NCI-H2081 treated with DMSO at 0.1 percent for 48 hours (cell line): ENCODE data around the gene CRLF2.
"Not testable (repeated sequence)": the region's sequence is repeated elsewhere in the genome, so short reads cannot be mapped to it uniquely, and the experiment has no call there.

ENCODE experiments used
- DNase-seq: peaks from one replicate; lab custom pipeline; 2025; lab: John Stamatoyannopoulos, UW

Gene CRLF2

DNA sequence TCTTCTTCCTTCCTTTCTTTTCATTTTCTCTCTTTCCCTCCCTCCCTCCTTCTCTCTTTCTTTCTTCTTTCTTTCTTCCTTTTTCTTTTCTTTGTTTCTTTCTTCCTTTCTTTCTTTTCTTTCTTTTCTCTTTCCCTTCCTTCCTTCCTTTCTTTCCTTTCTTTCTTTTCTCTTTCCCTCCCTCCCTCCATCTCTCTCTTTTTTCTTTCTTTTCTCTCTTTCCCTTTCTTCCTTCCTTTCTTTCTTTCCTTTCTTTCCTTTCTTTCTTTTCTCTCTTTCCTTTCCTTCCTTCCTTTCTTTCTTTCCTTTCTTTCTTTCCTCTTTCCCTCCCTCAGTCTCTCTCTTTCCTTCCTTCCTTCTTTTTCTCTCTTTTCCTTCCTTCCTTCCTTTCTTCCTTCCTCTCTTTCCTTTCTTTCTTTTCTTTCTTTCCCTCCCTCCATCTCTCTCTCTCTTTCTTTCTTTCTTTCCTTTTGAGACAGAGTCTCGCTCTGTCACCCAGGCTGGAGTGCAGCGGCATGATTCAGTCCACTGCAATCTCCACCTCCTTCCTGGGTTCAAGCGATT, 44.4 kb downstream of the CRLF2 start:
- no peak for DNase-seq

DNA sequence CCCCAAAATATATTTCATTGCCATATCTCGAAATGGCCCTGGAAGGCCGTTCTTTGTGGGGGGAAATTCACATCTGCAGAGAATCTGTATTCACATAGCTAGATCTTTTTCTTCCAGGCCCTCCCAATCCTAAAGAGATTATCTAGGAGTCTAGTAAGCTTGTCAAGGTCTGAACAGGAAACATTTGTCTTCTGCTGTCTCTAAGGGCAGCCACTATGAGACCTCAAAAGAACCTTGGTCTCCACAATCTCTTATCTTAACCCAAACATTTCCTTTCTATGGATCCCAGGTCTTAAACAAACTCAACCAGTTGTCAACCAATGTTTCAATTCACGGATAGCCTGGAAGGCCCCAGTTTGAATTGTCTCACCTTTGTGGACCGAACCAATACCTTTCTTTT, 45.0 kb downstream of the CRLF2 start:
- DNase-seq, result no peak

DNA sequence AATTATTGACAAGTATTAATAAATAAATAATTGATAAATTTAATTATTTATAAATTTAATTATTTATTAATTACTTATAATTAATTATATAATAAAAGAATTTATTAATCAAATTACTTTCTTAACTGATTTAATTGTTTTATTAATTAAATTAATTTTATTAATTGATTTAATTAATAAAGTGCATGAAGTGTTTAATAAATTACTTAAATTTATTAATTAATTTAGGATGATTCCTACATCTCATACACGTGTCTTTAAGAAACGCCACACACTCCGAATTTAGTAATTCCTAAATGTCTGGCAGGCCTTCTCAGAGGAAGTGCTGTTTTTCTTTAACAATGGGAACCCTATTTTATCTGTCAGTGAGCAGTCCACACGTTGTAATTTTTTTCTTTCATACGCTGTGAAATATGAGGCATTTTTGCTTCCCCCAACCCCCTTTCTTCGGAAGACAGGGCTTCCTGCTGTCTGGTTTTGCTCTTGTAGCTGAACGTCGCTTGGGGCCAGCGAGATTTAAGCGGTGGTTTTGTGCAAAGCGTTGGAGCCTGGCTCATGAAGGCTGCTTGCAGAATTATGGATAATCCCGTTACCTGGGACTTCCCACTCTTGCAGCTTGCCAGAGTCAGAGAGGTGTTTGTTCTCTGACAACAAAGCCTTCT, 46.8 kb downstream of the CRLF2 start:
- DNase-seq, result no peak

DNA sequence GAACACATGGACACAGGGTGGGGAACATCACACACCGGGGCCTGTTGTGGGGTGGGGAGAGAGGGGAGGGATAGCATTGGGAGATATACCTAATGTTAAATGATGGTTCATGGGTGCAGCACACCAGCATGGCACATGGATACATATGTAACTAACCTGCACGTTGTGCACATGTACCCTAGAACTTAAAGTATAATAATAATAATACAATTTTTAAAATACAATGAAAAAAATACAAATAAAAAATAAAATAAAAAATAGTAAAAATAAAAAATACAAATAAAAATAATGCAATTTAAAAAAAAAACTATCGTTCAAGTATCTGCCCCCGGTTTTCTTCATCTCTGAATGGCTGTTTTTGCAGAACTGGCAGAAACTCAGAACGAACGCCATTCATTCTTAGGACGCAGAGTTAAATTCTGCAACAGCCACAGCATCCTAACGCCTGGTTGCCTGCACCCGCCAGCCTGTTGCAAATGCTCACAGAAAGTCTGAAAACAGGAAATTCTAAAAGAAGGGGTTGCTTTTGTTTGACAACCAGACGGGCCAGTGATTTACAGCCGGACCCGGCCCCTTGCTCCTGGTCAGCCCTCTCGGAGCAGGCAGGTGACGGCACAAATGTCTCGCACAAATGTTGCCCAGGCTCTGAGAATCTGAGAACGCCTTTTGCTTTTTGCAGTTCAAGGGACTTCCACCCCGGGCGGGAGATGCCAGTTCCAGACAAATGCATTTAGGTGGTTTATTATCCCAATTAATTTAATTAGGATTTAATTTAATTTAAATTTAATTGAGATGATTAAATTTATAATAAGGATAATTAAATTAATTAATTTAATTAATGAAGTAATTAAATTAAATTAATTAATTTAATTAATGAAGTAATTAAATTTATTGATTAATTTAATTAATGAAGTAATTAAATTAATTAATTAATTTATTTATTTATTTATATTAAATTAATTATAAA, 47.8 kb downstream of the CRLF2 start:
- no peak for DNase-seq

DNA sequence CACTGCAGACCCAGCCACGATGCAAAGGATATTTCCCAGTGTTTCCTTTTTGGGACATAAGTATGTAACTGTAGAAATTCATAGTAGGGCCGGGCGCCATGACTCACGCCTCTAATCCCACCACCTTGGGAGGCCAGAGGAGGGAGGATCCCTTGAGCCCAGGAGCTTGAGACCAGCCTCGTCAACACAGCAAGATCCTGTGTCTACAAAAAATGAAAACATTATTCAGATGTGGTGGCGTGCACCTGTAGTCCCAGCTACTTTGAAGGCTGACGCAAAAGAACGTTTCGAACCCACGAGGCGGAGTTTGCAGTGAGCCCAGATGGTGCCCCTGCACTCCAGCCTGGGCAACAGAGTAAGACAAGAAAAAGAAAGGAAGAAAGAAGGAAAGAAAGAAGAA, 49.2 kb downstream of the CRLF2 start:
- DNase-seq, result no peak

DNA sequence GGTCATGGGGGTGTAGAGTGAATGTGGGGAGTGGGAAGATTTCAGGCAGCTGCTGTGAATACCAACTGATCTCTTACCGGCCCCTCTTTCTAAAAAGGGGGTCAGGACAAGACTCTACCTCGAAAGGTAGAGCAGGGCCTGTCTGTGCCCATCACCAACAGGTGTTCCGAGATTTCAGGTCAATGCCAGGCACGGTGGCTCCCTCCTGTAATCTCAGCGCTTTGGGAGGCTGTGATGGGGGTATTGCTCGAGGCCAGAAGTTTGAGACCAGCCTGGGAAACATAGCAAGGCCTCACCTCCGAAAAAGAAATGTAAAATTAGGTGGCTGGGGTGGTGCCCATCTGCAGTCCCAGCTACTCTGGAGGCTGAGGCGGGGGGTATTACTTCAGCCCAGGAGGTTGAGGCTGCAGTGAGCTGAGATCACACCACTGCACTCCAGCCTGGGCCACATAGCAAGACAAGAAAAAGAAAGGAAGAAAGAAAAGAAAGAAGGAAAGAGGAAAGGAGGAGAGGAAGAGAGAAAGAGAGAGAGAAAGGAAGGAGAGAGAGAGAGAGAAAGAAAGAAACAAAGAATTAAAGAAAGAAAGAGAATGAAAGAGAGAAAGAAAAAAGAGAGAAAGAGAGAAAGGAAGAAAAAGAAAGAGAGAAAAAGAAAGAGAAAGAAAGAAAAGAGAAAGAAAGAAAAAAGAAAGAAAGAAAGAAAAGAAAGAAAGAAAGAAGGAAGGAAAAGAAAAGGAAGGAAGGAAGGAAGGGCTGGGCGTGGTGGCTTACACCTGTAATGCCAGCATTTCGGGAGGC, 50.1 kb downstream of the CRLF2 start:
- no peak for DNase-seq

DNA sequence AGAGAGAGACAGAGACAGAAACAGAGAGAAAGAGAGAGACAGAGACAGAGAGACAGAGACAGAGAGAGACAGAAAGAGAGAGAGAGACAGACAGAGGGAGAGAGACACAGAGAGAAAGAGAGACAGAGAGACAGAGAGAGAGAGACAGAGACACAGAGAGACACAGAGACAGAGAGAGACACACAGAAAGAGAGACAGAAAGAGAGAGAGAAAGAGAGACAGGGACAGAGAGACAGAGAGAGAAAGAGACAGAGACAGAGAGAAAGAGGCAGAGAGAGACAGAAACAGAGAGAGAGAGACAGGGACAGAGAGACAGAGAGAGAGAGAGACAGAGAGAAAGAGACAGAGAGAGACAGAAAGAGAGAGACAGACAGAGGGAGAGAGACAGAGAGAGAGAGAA, 52.9 kb downstream of the CRLF2 start:
- DNase-seq, result no peak

DNA sequence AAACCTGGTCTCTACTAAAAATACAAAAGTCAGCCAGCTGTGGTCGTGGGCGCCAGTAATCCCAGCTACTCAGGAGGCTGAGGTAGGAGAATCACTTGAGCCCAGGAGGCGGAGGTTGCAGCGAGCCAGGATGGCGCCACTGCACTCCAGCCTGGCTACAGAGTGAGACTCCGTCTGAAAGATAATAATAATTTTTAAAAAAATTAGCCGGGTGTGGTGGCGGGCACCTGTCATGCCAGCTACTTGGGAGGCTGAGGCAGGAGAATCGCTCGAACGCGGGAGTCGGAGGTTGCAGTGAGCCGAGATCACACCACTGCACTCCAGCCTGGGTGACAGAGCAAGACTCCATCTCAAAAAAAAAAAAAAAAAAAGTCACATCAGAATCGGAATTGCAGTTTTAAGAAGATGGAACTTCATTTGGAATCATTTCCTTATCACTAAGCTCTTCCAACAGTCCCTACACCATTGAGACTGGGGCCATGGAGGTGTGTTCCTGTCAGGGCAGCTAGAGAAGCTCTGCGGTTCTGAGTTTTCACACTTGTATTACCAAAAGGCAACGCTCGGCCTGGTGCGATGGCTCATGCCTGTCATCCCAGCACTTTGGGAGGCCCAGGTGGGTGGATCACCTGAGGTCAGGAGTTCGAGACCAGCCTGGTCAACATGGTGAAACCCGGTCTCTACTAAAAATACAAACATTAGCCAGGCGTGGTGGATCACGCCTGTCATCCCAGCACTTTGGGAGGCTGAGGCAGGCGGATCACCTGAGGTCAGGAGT, 55.6 kb downstream of the CRLF2 start:
- not testable (repeated sequence) for DNase-seq

DNA sequence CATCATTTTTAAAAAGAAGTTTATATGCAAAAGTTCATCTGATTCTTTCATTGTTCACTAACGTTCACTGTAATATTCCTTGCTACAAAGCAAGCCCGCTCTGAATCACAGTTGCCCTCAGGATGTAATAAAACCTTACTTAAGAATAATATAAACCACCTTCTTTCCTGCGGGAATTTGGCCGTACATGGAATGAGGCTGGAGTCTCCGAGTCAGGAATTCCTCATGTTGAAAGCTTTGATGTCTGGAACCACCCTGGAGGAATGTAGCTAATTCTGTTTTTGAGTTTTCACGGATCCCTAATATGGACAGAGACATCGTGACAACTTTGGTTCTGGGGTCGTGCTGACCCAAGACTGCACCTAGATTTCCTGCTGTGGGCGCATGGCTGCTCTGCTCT, 58.5 kb downstream of the CRLF2 start:
- DNase-seq, result no peak

DNA sequence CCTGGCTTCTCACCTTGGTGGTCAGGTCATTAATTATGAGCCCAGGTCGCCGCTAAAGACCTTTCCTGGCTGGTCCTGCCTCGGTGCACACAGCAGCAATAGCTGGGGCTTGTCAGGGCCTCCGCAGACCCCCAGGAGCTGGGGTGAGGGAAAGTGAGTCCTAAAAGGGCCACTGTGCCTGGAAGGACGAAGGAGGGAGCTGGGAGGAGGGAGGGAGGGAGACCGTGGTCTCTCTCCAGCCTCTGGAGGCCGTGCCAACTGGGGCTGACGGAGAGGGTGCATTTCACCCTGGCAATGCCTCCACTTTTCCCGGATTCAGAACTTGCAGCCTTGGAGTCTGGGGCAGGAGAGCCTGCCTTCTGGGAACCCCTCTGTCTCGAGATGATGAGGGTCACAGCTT, 60.4 kb downstream of the CRLF2 start:
- no peak for DNase-seq

DNA sequence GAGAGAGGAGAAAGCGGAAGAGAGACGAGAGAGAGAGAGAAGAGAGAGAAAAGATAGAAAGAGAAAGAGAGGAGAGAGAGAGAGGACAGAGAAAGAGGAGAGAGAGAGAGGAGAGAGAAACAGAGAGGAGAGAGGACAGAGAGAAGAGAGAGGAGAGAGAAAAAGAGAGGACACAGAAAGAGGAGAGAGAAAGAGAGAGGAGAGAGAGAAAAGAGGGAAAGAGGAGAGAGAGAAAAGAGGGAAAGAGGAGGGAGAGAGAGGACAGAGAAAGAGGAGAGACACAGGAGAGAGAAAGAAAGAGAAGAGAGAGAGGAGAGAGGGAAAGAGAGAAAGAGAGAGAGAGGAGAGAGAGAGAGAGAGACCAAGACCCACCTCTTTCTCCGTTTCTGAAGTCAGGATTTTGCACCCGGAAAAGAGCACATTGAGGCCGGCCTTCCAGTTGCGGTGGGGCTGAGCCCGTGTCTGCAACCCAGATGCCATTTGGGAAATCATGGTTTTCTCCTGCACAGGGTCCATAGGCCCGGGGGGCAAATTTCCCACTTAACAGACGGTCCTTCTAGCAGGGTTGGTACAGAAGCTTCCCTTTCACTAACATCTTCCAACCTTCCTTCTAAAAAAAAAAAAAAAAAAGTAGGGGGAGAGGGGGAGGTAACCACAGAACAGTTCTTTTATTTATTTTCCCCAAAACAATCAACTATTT, 60.9 kb downstream of the CRLF2 start:
- no peak for DNase-seq

DNA sequence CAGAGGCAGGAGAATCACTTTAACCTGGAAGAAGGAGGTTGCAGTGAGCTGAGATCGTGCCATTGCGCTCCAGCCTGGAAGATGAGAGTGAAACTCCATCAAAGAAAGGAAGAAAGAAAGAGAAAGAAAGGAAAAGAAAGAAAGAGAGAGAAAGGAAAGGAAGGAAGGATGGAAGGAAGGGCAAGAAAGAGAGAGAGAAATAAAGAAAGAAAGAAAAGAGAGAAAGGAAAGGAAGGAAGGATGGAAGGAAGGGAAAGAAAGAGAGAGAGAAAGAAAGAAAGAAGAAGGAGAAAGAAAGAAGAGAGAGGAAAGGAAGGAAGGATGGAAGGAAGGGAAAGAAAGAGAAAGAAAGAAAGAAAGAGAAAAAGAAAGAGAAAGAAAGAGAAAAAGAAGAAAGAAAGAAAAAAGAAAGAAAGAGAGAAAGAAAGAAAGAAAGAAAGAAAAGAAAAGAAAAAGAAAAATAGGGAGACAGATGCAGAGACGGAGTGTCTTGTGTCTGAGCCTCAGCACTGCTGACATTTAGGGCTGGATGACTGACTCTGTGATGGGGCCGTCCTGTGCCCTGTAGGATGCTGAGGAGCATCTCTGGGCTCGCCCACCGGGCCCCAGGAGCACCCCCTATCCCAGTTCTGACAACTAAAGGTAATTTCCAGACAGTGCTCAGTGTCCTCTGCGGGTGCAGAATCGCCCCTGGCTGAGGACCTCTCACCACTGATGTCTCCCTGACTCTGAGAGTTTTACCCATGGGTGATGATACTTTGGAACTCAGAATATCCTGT, 61.7 kb downstream of the CRLF2 start:
- DNase-seq, result no peak

DNA sequence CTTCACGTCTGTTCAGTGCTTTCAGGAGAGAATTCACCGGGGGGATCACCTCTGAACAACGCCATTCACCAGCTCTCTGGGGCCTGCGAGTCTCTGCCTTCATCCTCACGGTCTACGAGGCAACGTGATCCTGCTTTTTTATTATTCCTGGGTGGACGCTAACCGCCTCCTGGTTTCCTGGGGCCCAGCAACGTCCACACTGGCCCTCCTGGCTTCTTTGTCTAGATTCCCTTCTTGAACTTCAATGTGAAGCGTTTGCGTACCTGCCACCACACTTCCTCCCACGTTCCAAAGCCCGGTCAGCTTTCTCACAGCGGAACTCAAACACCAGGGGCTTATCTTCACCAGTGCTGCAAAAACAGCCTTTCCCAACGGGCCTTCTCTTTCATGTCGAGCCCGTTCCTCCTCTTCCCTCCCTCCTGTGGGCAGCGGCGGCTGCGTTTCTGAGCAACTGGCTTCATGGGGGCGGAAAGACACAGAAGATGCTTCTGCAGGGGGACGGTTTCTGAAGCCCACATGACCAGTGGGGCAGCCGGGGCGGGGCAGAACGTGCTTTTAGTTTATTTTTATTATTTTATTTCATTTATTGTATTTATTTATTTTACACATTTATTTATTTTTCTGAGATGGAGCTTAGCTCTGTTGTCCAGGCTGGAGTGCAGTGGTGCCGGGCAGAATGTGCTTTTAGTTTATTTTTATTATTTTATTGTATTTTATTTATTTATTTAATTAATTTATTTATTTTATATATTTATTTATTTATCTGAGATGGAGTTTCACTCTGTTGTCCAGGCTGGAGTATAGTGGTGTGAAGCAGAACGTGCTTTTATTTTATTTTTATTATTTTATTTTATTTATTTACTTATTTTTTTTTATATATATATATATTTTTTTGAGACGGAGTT, 64.6 kb downstream of the CRLF2 start:
- no peak for DNase-seq

DNA sequence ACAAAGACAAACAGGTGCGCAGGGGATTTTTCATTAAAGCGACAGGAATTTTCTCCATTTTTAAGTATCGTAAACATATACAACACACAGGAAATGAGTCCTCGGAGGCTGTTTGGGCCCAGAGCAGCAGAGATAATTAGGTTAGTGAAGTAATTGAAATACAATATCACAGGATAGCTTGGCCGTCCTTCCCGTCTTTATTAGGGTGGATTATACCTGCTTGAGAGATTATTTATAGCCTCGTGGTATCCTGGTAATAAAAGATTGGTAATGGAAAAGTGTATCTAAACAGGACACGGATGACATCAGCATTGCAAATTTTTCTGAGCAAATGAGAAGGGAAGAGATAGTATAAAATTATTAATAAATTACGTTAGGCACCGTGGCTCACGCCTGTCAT, 68.2 kb downstream of the CRLF2 start:
- no peak for DNase-seq
